ENCODE measurements around the gene CYP4X1.
"Not testable (repeated sequence)": the region's sequence is repeated elsewhere in the genome, so short reads cannot be mapped to it uniquely, and the experiment has no call there.

Gene CYP4X1

GRCh38 chr1:47091476-47091875, 68.0 kb downstream of the CYP4X1 start:
- peak; percentile 30 for TF ChIP-seq CTCF (conservative IDR thresholded peaks at IDR 0.05; ENCODE audit: low read depth, low read length)
- not testable (repeated sequence) for DNase-seq (ENCODE audit: low read depth); H3K4me3 ChIP-seq (ENCODE audit: low read depth, low read length)
